RWPE2 (cell line): Measurements from ENCODE around the gene STX12.

Experiments used
- ATAC-seq: fragments of 200-7000 bp; cut with Tn5 transposase; 3 replicates; pipeline ENCODE4 v1.9.1; 2021; ENCODE audit warnings: low read depth
- DNase-seq: peaks from one replicate; pipeline ENCODE4 v3.0.0-alpha.2; 2020; ENCODE audit warnings: low spot score
- H3K27ac ChIP-seq: fragments of 450-650 bp; 2 replicates; pipeline ENCODE4 v1.5.1; 2017; ENCODE audit warnings: mild to moderate bottlenecking; ENCODE audit not compliant: poor library complexity, severe bottlenecking
- H3K27me3 ChIP-seq: fragments of 250-450 bp; sonication (Bioruptor Pico); 2 replicates; pipeline ENCODE4 v1.5.1; 2021; ENCODE audit warnings: mild to moderate bottlenecking, moderate library complexity; ENCODE audit not compliant: insufficient read depth, poor library complexity, severe bottlenecking
- H3K36me3 ChIP-seq: fragments of 250-450 bp; sonication (Bioruptor Pico); 2 replicates; pipeline ENCODE4 v1.5.1; 2020; ENCODE audit warnings: low read depth, mild to moderate bottlenecking, moderate library complexity
- H3K4me1 ChIP-seq: fragments of 250-450 bp; sonication (Bioruptor Pico); 2 replicates; pipeline ENCODE4 v1.5.1; 2021; ENCODE audit warnings: mild to moderate bottlenecking, moderate library complexity; ENCODE audit not compliant: insufficient read depth, poor library complexity, severe bottlenecking
- H3K4me3 ChIP-seq: fragments of 250-450 bp; sonication (Bioruptor Pico); 2 replicates; pipeline ENCODE4 v1.5.1; 2021; ENCODE audit warnings: mild to moderate bottlenecking, moderate library complexity; ENCODE audit not compliant: severe bottlenecking
- H3K9me3 ChIP-seq: fragments of 250-450 bp; sonication (Bioruptor Pico); 2 replicates; pipeline ENCODE4 v1.5.1; 2021; ENCODE audit warnings: mild to moderate bottlenecking, moderate library complexity; ENCODE audit not compliant: severe bottlenecking
- CTCF ChIP-seq: fragments of 450-650 bp; IDR thresholded peaks from one replicate; pipeline ENCODE4 v1.5.1; 2017; ENCODE audit warnings: mild to moderate bottlenecking, moderate library complexity; ENCODE audit not compliant: poor library complexity, severe bottlenecking

Gene STX12

DNA sequence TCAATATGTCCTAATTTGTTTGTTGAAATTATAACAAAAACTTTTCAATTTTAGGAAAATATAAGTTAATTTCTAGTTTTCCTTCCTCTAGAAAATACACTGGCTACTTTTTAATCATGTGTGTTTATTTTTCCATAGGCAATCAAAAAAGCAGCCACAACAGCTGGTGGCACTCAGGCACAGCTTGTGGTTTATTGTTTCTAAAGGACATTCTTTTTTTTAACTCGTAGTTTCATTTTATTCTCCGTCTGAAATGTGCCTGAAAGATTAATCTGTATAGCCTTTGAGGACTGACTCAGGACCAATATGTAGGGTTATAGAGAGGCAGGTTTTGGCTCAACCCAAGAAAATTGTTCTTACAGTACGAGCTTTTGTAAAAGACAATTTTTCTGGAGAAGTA is 20.7 kb upstream of the STX12 start:
- no peaks in the 10 kb centered on the region for H3K9me3 ChIP-seq
- TF ChIP-seq CTCF, result no peak
- DNase-seq, result no peak
- H3K4me3 ChIP-seq, result no peak overlapping the region
- H3K27me3 ChIP-seq, result no peaks in the 10 kb centered on the region
- peaks cover 29% of the 10 kb centered on the region for H3K36me3 ChIP-seq
- no peak overlapping the region for H3K27ac ChIP-seq
- ATAC-seq, result no peak
- no peaks in the 10 kb centered on the region for H3K4me1 ChIP-seq

GRCh38 chr1:27755286-27755685 is 17.7 kb upstream of the STX12 start:
- Histone ChIP-seq H3K4me3 (no peak overlapping the region), H3K27ac (no peak overlapping the region), H3K9me3 (no peaks in the 10 kb centered on the region), H3K36me3 (peaks cover 31% of the 10 kb centered on the region), H3K4me1 (no peaks in the 10 kb centered on the region), H3K27me3 (no peaks in the 10 kb centered on the region)
- no peak for TF ChIP-seq CTCF
- ATAC-seq (no peak), DNase-seq (no peak)

DNA sequence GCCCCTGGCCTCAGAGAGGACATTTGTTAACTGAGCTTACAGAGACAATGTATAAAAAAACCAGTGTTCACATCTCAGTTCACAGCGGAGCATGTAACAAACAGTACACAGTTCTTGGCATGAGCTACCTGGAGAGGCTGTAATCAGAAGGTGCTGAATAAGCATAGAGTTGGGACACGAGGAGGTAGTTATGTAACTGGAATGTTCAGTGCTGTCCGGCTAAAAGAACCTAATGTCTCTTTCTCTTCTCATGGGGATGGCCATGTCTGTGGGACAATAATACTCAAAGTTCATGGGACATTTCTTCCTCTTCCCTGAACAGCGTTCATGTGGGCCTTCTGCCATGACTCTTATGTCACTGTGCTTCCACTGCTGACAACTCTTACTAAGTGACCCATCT is 17.2 kb upstream of the STX12 start:
- DNase-seq, result no peak
- Histone ChIP-seq H3K4me3 (no peak overlapping the region), H3K27ac (no peak overlapping the region), H3K9me3 (no peaks in the 10 kb centered on the region), H3K27me3 (no peaks in the 10 kb centered on the region), H3K36me3 (peaks cover 32% of the 10 kb centered on the region), H3K4me1 (no peaks in the 10 kb centered on the region)
- no peak for TF ChIP-seq CTCF
- no peak for ATAC-seq

DNA sequence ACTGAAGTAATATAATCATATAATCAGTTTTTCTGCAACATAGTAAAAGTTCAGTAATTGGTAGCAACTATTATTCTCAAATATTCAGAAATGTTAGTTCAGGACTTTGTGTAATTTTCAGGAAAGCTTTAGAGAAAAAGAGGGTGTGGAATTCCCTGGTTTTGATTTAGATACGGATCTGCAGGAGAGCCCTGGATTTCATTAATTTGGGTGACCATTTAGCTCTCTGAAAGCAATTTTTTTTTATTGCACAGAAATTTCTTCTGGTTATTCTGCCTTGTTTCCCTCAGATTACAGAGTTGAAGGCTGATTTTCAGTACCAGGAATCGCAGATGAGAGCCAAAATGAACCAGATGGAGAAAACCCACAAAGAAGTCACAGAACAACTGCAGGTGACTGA is 13.8 kb upstream of the STX12 start:
- Histone ChIP-seq H3K4me1 (no peaks in the 10 kb centered on the region), H3K4me3 (no peak overlapping the region), H3K27me3 (no peaks in the 10 kb centered on the region), H3K9me3 (no peaks in the 10 kb centered on the region), H3K27ac (no peak overlapping the region), H3K36me3 (peaks cover 31% of the 10 kb centered on the region)
- DNase-seq (no peak), ATAC-seq (no peak)
- no peak for TF ChIP-seq CTCF

- Histone ChIP-seq H3K4me1 (no peaks in the 10 kb centered on the region), H3K9me3 (no peaks in the 10 kb centered on the region), H3K36me3 (peaks cover 24% of the 10 kb centered on the region), H3K27ac (no peak overlapping the region), H3K27me3 (no peaks in the 10 kb centered on the region), H3K4me3 (no peak overlapping the region)
- DNase-seq, result no peak
- no peak; the same call in 2 of the 3 replicates for ATAC-seq
- TF ChIP-seq CTCF, result no peak
These were observed 12.6 kb upstream of the STX12 start for GRCh38 chr1:27760426-27760825.
